Measurements from ENCODE around the gene CLEC16A.

Gene CLEC16A

DNA sequence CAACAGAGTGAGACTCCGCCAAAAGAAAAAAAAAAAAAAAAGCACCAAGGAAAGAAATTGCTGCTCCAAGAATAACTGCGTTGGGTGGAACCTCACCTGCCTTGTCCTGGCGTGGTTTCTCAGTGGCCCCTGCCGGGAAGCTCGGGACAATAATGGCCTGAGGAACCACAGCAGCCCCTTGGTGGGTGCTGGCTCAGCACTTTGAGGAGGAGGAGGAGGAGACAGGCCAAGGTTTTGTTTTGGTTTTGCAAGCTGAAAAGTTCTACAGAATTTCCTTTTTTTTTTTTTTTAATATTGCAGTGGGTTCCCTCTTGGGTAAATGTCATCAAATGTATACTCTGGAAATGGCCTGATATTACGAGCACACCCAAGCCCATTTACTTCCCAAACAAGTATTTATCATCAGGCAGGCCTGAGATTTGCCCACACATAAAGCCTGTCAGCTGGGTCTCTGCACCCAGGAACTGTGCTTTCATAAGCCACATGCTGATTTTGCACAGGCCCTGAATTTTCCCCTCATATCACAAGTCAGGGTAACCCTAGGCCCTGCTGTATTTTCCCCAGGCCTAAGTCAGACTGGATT lies 233.3 kb downstream of the CLEC16A start:
- no peak overlapping the region for H3K4me3 ChIP-seq (ENCODE audit: low read depth, low read length)
- DNase-seq (ENCODE audit: low read depth, low spot score) = no peak
- TF ChIP-seq CTCF (IDR thresholded peaks at IDR 0.05; ENCODE audit: low read depth, low read length) = no peak
- in situ Hi-C loops (cut with HindIII; ENCODE audit: low sequenced_read_pairs) = no loop called here

GRCh38 chr16:11178424-11178823 lies 234.1 kb downstream of the CLEC16A start:
- in situ Hi-C loops (cut with HindIII; ENCODE audit: low sequenced_read_pairs) = no loop called here
- H3K4me3 ChIP-seq (ENCODE audit: low read depth, low read length) = no peak overlapping the region
- TF ChIP-seq CTCF (IDR thresholded peaks at IDR 0.05; ENCODE audit: low read depth, low read length) = no peak
- DNase-seq (ENCODE audit: low read depth, low spot score) = no peak

DNA sequence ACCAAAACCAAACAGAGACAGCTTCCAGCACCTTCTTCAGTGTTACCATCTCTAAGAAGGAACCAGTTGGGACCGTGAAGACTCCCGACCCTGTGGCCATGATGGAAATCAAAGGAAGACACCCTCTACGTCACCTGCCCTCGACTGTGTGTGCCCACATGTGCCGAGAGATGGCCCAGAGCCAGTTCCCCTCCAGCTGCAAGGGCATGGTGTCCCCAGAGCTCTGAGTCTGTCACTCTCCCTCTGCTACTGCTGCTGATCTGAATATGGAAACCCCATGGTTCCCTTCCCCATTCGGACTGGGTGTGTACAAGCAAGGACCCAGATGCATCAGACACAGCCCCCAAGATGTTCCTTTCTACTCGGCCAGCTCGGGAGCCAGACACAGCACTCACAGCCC lies 235.2 kb downstream of the CLEC16A start:
- DNase-seq (ENCODE audit: low read depth, low spot score) = no peak
- H3K4me3 ChIP-seq (ENCODE audit: low read depth, low read length) = no peak overlapping the region
- in situ Hi-C loops (cut with HindIII; ENCODE audit: low sequenced_read_pairs) = no loop called here
- no peak for TF ChIP-seq CTCF (IDR thresholded peaks at IDR 0.05; ENCODE audit: low read depth, low read length)

GRCh38 chr16:11180489-11180888 lies 236.1 kb downstream of the CLEC16A start:
- TF ChIP-seq CTCF (IDR thresholded peaks at IDR 0.05; ENCODE audit: low read depth, low read length) = no peak
- H3K4me3 ChIP-seq (ENCODE audit: low read depth, low read length) = no peak overlapping the region
- in situ Hi-C loops (cut with HindIII; ENCODE audit: low sequenced_read_pairs) = no loop called here
- no peak for DNase-seq (ENCODE audit: low read depth, low spot score)

DNA sequence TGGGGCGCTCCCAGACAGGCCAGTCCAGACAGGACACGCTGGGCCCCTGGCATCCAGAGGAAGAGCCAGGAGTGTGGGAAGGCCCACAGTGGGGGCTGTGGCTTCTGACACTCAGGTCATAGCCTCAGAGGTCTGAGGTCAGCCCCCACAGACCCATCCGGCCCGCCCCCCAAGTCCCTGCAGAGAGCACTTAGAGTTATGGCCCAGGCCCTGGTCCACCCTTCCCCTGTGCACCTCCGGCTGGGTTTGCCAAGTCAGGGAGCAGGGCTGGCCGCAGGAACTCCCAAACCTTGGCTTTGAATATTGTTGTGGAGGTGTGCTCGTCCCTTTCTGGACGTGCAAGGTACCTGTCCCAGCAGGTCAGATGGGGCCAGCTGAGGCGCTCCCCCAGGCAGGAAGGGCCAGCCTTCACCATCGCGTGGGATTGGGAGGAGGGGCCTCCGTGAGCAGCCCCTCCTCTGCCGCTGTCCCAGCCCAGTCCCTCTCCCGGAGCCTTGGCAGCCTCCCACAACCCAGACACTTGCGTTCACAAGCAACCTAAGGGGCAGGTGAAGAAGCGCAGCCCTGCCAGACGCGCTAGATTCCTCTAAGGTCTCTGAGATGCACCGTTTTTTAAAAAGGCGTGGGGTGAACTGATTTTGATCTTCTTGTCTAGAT lies 237.0 kb downstream of the CLEC16A start:
- no peak overlapping the region for H3K4me3 ChIP-seq (ENCODE audit: low read depth, low read length)
- no peak for TF ChIP-seq CTCF (IDR thresholded peaks at IDR 0.05; ENCODE audit: low read depth, low read length)
- in situ Hi-C loops (cut with HindIII; ENCODE audit: low sequenced_read_pairs) = no loop called here
- no peak for DNase-seq (ENCODE audit: low read depth, low spot score)

DNA sequence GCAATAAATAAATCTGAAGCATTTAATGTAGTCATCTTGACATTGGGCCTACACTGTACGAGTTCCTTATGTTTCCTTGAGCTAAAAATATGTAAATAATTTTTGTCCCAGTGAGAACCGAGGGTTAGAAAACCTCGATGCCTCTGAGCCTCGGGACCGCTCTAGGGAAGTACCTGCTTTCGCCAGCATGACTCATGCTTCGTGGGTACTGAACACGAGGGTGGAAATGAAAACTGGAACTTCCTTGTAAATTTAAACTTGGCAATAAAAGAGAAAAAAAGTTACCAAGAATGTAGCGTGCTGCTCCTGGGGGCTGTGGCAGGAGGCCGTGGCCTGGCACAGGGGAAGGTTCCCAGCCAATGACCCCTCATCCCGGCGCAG lies 237.5 kb downstream of the CLEC16A start:
- no peak for TF ChIP-seq CTCF (IDR thresholded peaks at IDR 0.05; ENCODE audit: low read depth, low read length)
- in situ Hi-C loops (cut with HindIII; ENCODE audit: low sequenced_read_pairs) = no loop called here
- H3K4me3 ChIP-seq (ENCODE audit: low read depth, low read length) = no peak overlapping the region
- DNase-seq (ENCODE audit: low read depth, low spot score) = no peak
